H1 (cell line): ENCODE data around the gene SH2D4B. TPM values are rescaled to one million over a fixed set of nuclear protein-coding genes. Genes with fewer than 3 reads are reported as not detected.

Source experiments
- CTCF ChIA-PET: fragments of 300-600 bp; sonication (Branson Sonifier 250); formaldehyde crosslinking; loops from one replicate; lab custom pipeline; 2021; ENCODE audit not compliant: partially characterized antibody; lab: Charles Lee
- POLR2A ChIA-PET: fragments of 300-600 bp; sonication (Branson Sonifier 250); formaldehyde crosslinking; loops from one replicate; lab custom pipeline; 2021; ENCODE audit warnings: inconsistent platforms; ENCODE audit not compliant: partially characterized antibody; lab: Charles Lee
- DNase-seq, 2 experiments: peaks; one replicate each; pipeline versions ENCODE4 v3.0.0 to v3.0.0-alpha.2; 2010 to 2022; ENCODE audit warnings: low spot score in 2 of 2, low read depth in 1 of 2, mixed read lengths in 1 of 2
- FAIRE-seq: peaks from 2 replicates; lab custom pipeline; 2011; peaks lifted over from hg19 to GRCh38; lab: Jason Lieb, UNC
- H2AFZ ChIP-seq: 2 replicates; pipeline ENCODE4 v1.8.1; 2012; ENCODE audit warnings: low read length, inconsistent platforms
- H2AK5ac ChIP-seq: 2 replicates; pipeline ENCODE4 v1.6.1; 2013; ENCODE audit warnings: low read depth, low read length
- H2BK120ac ChIP-seq: replicated peaks from 2 replicates; pipeline ENCODE3; 2013; ENCODE audit warnings: low read depth, low read length, inconsistent platforms
- H2BK12ac ChIP-seq: 2 replicates; pipeline ENCODE4 v1.6.1; 2013; ENCODE audit warnings: low read depth, low read length
- H2BK15ac ChIP-seq: 2 replicates; pipeline ENCODE4 v1.6.1; 2013; ENCODE audit warnings: low read length
- H2BK20ac ChIP-seq: 2 replicates; pipeline ENCODE4 v1.6.1; 2013; ENCODE audit warnings: low read length
- H2BK5ac ChIP-seq: 2 replicates; pipeline ENCODE4 v1.6.1; 2013; ENCODE audit warnings: low read depth, low read length
- H3K14ac ChIP-seq: 2 replicates; pipeline ENCODE4 v1.6.1; 2013; ENCODE audit warnings: inconsistent platforms; ENCODE audit not compliant: insufficient read length
- H3K18ac ChIP-seq: 2 replicates; pipeline ENCODE4 v1.6.1; 2013; ENCODE audit warnings: low read length; ENCODE audit errors: extremely low read depth
- H3K23ac ChIP-seq: 2 replicates; pipeline ENCODE4 v1.6.1; 2013; ENCODE audit warnings: inconsistent platforms; ENCODE audit not compliant: insufficient read length
- H3K23me2 ChIP-seq: 2 replicates; pipeline ENCODE4 v1.6.1; 2013; ENCODE audit warnings: low read depth, low read length
- H3K27ac ChIP-seq: 2 replicates; pipeline ENCODE4 v1.6.1; 2011; ENCODE audit warnings: low read depth, low read length, inconsistent platforms
- H3K27me3 ChIP-seq, 4 experiments: replicated peaks in 1 of 4; 1 replicate in 1 of 4; 2 replicates in 3 of 4; pipeline versions ENCODE4 v1.6.1 to v1.8.1; 2011 to 2013; ENCODE audit warnings: low read length in 3 of 4, mild to moderate bottlenecking in 3 of 4, inconsistent platforms in 2 of 4, mixed read lengths in 2 of 4, moderate library complexity in 1 of 4; ENCODE audit not compliant: control insufficient read depth in 3 of 4, insufficient read depth in 3 of 4; ENCODE audit errors: extremely low read depth in 1 of 4
- H3K36me3 ChIP-seq, 4 experiments: 2 replicates each; pipeline versions ENCODE4 v1.6.1 to v1.8.1; 2011 to 2013; ENCODE audit warnings: mild to moderate bottlenecking in 4 of 4, low read length in 3 of 4, moderate library complexity in 2 of 4, control low read depth in 1 of 4, inconsistent platforms in 1 of 4; ENCODE audit not compliant: insufficient read depth in 4 of 4, control insufficient read depth in 2 of 4
- H3K4ac ChIP-seq: replicated peaks from 2 replicates; pipeline ENCODE3; 2013; ENCODE audit warnings: low read length, low read depth, mixed read lengths, inconsistent platforms; ENCODE audit not compliant: insufficient read length
- H3K4me1 ChIP-seq, 4 experiments: replicated peaks in 1 of 4; 1 replicate in 1 of 4; 2 replicates in 3 of 4; pipeline versions ENCODE4 v1.6.1 to v1.8.1; 2011 to 2013; ENCODE audit warnings: low read length in 3 of 4, inconsistent platforms in 2 of 4, mixed read lengths in 1 of 4; ENCODE audit not compliant: insufficient read depth in 4 of 4, control insufficient read depth in 3 of 4
- H3K4me2 ChIP-seq, 2 experiments: 2 replicates each; pipeline versions ENCODE4 v1.6.1 to v1.8.1; 2011 to 2013; ENCODE audit warnings: low read depth in 2 of 2, low read length in 2 of 2, control low read depth in 1 of 2, inconsistent platforms in 1 of 2, mild to moderate bottlenecking in 1 of 2; ENCODE audit not compliant: insufficient read depth in 1 of 2
- H3K4me3 ChIP-seq, 4 experiments: fragments of 200-600, 300-600 bp in 1 of 4; sonication (generic), shearing (Covaris generic), sonication (Bioruptor Twin) in 1 of 4; 2 replicates each; pipeline versions ENCODE4 v1.5.1 to v1.8.1; 2011 to 2016; ENCODE audit warnings: low read length in 4 of 4, low read depth in 3 of 4, control low read depth in 2 of 4, inconsistent platforms in 2 of 4, mild to moderate bottlenecking in 2 of 4, mixed read lengths in 1 of 4, moderate library complexity in 1 of 4; ENCODE audit not compliant: insufficient read depth in 2 of 4; ENCODE audit errors: extremely low read depth in 1 of 4
- H3K56ac ChIP-seq: replicated peaks from 2 replicates; pipeline ENCODE3; 2013; ENCODE audit warnings: low read depth, mild to moderate bottlenecking, mixed read lengths, low read length, inconsistent platforms; ENCODE audit not compliant: insufficient read length
- H3K79me1 ChIP-seq: 2 replicates; pipeline ENCODE4 v1.6.1; 2013; ENCODE audit warnings: low read depth, low read length, control low read depth
- H3K79me2 ChIP-seq, 2 experiments: 2 replicates each; pipeline versions ENCODE4 v1.6.1 to v1.8.1; 2012 to 2013; ENCODE audit warnings: low read length in 2 of 2, mild to moderate bottlenecking in 2 of 2, inconsistent platforms in 1 of 2; ENCODE audit not compliant: insufficient read depth in 2 of 2, control insufficient read depth in 1 of 2
- H3K9ac ChIP-seq, 4 experiments: replicated peaks in 1 of 4; 1 replicate in 1 of 4; 2 replicates in 3 of 4; pipeline versions ENCODE4 v1.6.1 to v1.8.1; 2011 to 2013; ENCODE audit warnings: low read depth in 3 of 4, low read length in 3 of 4, control low read depth in 2 of 4, mild to moderate bottlenecking in 2 of 4, moderate library complexity in 2 of 4, inconsistent platforms in 1 of 4; ENCODE audit errors: extremely low read depth in 1 of 4
- H3K9me3 ChIP-seq, 2 experiments: 2 replicates each; pipeline versions ENCODE4 v1.6.1 to v1.8.1; 2012 to 2013; ENCODE audit warnings: mild to moderate bottlenecking in 2 of 2, moderate library complexity in 2 of 2, control low read depth in 1 of 2, inconsistent platforms in 1 of 2, low read depth in 1 of 2, low read length in 1 of 2, mixed read lengths in 1 of 2; ENCODE audit not compliant: insufficient read depth in 2 of 2
- H4K20me1 ChIP-seq, 2 experiments: replicated peaks in 1 of 2; 2 replicates each; pipeline versions ENCODE3 to v1.8.1; 2011 to 2013; ENCODE audit warnings: inconsistent platforms in 2 of 2, low read length in 2 of 2, mild to moderate bottlenecking in 1 of 2; ENCODE audit not compliant: insufficient read depth in 2 of 2, control insufficient read depth in 1 of 2
- H4K5ac ChIP-seq: 2 replicates; pipeline ENCODE4 v1.6.1; 2013; ENCODE audit warnings: low read length, low read depth, mixed read lengths, inconsistent platforms; ENCODE audit not compliant: insufficient read length
- H4K8ac ChIP-seq: 2 replicates; pipeline ENCODE4 v1.8.0; 2013; ENCODE audit warnings: mild to moderate bottlenecking, moderate library complexity, low read length, inconsistent platforms; ENCODE audit not compliant: insufficient read depth; ENCODE audit errors: extremely low read depth
- H4K91ac ChIP-seq: replicated peaks from 2 replicates; pipeline ENCODE3; 2013; ENCODE audit warnings: low read length, mixed read lengths, inconsistent platforms; ENCODE audit not compliant: insufficient read length
- BRCA1 ChIP-seq: IDR thresholded peaks from 2 replicates; pipeline ENCODE4 v1.6.1; 2012; ENCODE audit warnings: low read depth, low read length, improper control_type of control experiment
- CHD1 ChIP-seq: IDR thresholded peaks from 2 replicates; pipeline ENCODE4 v1.6.1; 2012; ENCODE audit warnings: low read depth, low read length, improper control_type of control experiment
- KDM4A ChIP-seq: IDR thresholded peaks from one replicate; pipeline ENCODE4 v1.7.1; 2012; ENCODE audit warnings: low read depth, mild to moderate bottlenecking, moderate library complexity, low read length, inconsistent platforms; ENCODE audit not compliant: severe bottlenecking
- PHF8 ChIP-seq: fragments of 200-600 bp; sonication (generic); conservative IDR thresholded peaks from 2 replicates; pipeline ENCODE4 v1.7.1; 2012; ENCODE audit warnings: low read depth, mild to moderate bottlenecking, inconsistent platforms, low read length, moderate library complexity
- SP1 ChIP-seq: IDR thresholded peaks from 2 replicates; pipeline ENCODE4 v1.6.1; 2011; ENCODE audit warnings: low read depth, low read length
- WGBS, 2 experiments: shearing (Covaris generic) in 1 of 2; methylation state at CpG; one replicate each; pipeline versions ENCODE4 v1.1.6 to v1.1.7; 2013 to 2015; ENCODE audit warnings: low lambda C conversion rate in 2 of 2, mixed read lengths in 2 of 2, inconsistent platforms in 1 of 2, low coverage in 1 of 2, missing lambda C conversion rate in 1 of 2; ENCODE audit not compliant: insufficient replicate concordance in 2 of 2, insufficient coverage in 1 of 2, insufficient read length in 1 of 2; ENCODE audit errors: extremely low coverage in 1 of 2, missing lambda C conversion rate in 1 of 2; 5-methylcytosine and 5-hydroxymethylcytosine counted together
- polyA plus RNA-seq, 7 experiments: library from polyadenylated mRNA; depleted of rRNA in 3 of 7; stranded (reverse) in 5 of 7; unstranded in 2 of 7; fragments of >200 nt in 5 of 7; fragments of 200-250 nt in 2 of 7; gene quantifications; 1 replicate in 5 of 7; 2 replicates in 1 of 7; 4 replicates in 1 of 7; pipeline versions ENCODE4 v1.2.1 to v1.2.3, GENCODE V29; 2011 to 2013; ENCODE audit warnings: missing spikeins in 2 of 7, mixed read lengths in 2 of 7
- total RNA-seq: library from RNA; stranded (reverse); fragmentation: NEBNext Ultra II Directional; extraction: Animal tissue kit (Norgen Biotek cat#: 25700); gene quantifications from 2 replicates; pipeline ENCODE4 v1.2.1, GENCODE V29; 2021

The SH2D4B gene
- total and polyA plus RNA-seq, 2 of the 8 experiments (the other 6 are each of a cell fraction or from before 2014, with no cell fraction given): 0.06 to 0.13 TPM

- no peak overlapping the region for H3K23ac ChIP-seq
- H3K4me2 ChIP-seq: no peak overlapping the region
- no peaks in the 10 kb centered on the region; the same call in 1 of the 2 replicates for H3K23me2 ChIP-seq
- no peak overlapping the region for H4K5ac ChIP-seq
- H3K79me1 ChIP-seq: peaks cover 16% of the 10 kb centered on the region
- no peak overlapping the region for H4K91ac ChIP-seq
- H3K9me3 ChIP-seq: no peaks in the 10 kb centered on the region
- no peak for FAIRE-seq
- H2BK5ac ChIP-seq: no peak overlapping the region
- no peak overlapping the region for H2AFZ ChIP-seq
- H3K79me2 ChIP-seq: peaks cover 0 to 28% of the 10 kb centered on the region in 2 experiments; a peak in 1 of 4 replicates
- no peak overlapping the region for H3K18ac ChIP-seq
- H3K4ac ChIP-seq: no peak overlapping the region
- peaks cover 0 to 7% (median 3%) of the 10 kb centered on the region in 4 experiments; a peak in 3 of 8 replicates for H3K36me3 ChIP-seq
- 84% methylated on average over 6 of the region's 6 CpGs; no CpG with 5 or more reads in 1 of the 2 experiments for WGBS, 2 experiments
- no peak overlapping the region for H3K9ac ChIP-seq
- CTCF ChIA-PET: interaction anchor here (0.6 to 21.9 kb wide), 41 partner anchors 9 to 247 kb away, joined by 3 to 1263 read pairs (median 8); partner anchors contain the start of genes PRXL2A and TSPAN14
- no peak overlapping the region for H2BK12ac ChIP-seq
- H2AK5ac ChIP-seq: no peak overlapping the region
- no peak overlapping the region for H3K27ac ChIP-seq
- H2BK15ac ChIP-seq: no peak overlapping the region
- no peak overlapping the region for H4K8ac ChIP-seq
- no peak overlapping the region for H3K56ac ChIP-seq
- no peak overlapping the region for H3K4me3 ChIP-seq
- H3K4me1 ChIP-seq: peaks cover 5 to 29% (median 11%) of the 10 kb centered on the region in 4 experiments
- H3K27me3 ChIP-seq: no peaks in the 10 kb centered on the region
- H3K14ac ChIP-seq: no peak overlapping the region
- no peak overlapping the region for H2BK120ac ChIP-seq
- POLR2A ChIA-PET: interaction anchor here (0.7 to 1.7 kb wide), 3 partner anchors 9 to 98 kb away, joined by 3 to 4 read pairs (median 3); partner anchors contain the start of genes PRXL2A and TSPAN14
- peaks cover 20 to 22% of the 10 kb centered on the region in 2 experiments for H4K20me1 ChIP-seq
- no peak for DNase-seq
- no peak overlapping the region for H2BK20ac ChIP-seq
- no peak for TF ChIP-seq PHF8
- TF ChIP-seq KDM4A: no peak
- TF ChIP-seq CHD1: no peak
- no peak for TF ChIP-seq BRCA1
- TF ChIP-seq SP1: no peak
These were observed 31.5 kb upstream of the SH2D4B start for GRCh38 chr10:80506189-80506575.
